ENCODE results near the gene SLC36A3. TPM values are rescaled to one million over a fixed set of nuclear protein-coding genes. Genes with fewer than 3 reads are reported as not detected.

Gene SLC36A3
- total and polyA plus RNA-seq, 2 of the 8 experiments (the other 6 are each of a cell fraction or from before 2014, with no cell fraction given) = not detected

DNA sequence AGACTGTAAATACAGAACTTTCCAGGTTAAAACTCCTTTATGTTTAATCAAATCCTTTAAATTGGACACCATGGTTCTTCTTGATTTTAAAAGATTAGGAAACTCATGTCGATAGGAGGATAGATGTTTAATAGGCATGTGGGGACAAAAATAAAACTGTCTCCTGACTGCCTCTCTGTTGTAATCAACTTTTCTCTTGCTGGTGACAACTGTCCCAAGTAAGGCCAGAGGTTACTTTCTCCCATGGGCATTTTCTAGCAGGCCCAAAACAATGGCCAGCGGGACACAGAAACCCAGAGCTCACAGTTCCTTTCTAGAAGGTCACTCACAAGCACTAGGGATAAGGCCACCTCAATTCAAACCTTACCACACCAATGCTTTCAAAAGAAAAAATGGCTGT is 29.3 kb upstream of the SLC36A3 start:
- H3K18ac ChIP-seq (ENCODE audit: extremely low read depth, low read length) = no peak overlapping the region
- H3K27ac ChIP-seq (ENCODE audit: low read depth, low read length) = no peak overlapping the region
- DNase-seq (ENCODE audit: low read depth in 1 of 2, low spot score in 2 of 2) (no peak), FAIRE-seq (no peak)
- H4K8ac ChIP-seq (ENCODE audit: extremely low read depth, insufficient read depth, low read length) = no peak overlapping the region
- 93% methylated on average over 2 of the region's 2 CpGs; no CpG with 5 or more reads in 1 of the 2 experiments for WGBS, 2 experiments (ENCODE audit: extremely low coverage in 1 of 2, insufficient coverage in 1 of 2, insufficient read length in 1 of 2, insufficient replicate concordance in 2 of 2, low coverage in 1 of 2, low lambda C conversion rate in 2 of 2, missing lambda C conversion rate in 1 of 2)
- H3K23ac ChIP-seq (ENCODE audit: insufficient read length) = no peak overlapping the region
- no peaks in the 10 kb centered on the region for H3K27me3 ChIP-seq (replicated peaks in 1 of 4; ENCODE audit: control insufficient read depth in 3 of 4, extremely low read depth in 1 of 4, insufficient read depth in 3 of 4, low read length in 3 of 4)
- no peak overlapping the region for H4K5ac ChIP-seq (ENCODE audit: insufficient read length, low read depth, low read length)
- no peaks in the 10 kb centered on the region for H4K20me1 ChIP-seq (replicated peaks in 1 of 2; ENCODE audit: control insufficient read depth in 1 of 2, insufficient read depth in 2 of 2, low read length in 2 of 2)
- H3K4me2 ChIP-seq (ENCODE audit: insufficient read depth in 1 of 2, low read depth in 2 of 2, low read length in 2 of 2) = no peak overlapping the region
- no peaks in the 10 kb centered on the region for H3K36me3 ChIP-seq (ENCODE audit: control insufficient read depth in 2 of 4, insufficient read depth in 4 of 4, low read length in 3 of 4)
- no peak overlapping the region for H3K14ac ChIP-seq (ENCODE audit: insufficient read length)
- H3K23me2 ChIP-seq (ENCODE audit: low read depth, low read length) = no peaks in the 10 kb centered on the region
- H4K91ac ChIP-seq (replicated peaks; ENCODE audit: insufficient read length, low read length) = no peak overlapping the region
- no peaks in the 10 kb centered on the region for H3K4me1 ChIP-seq (replicated peaks in 1 of 4; ENCODE audit: control insufficient read depth in 3 of 4, insufficient read depth in 4 of 4, low read length in 3 of 4)
- no peak overlapping the region for H2BK12ac ChIP-seq (ENCODE audit: low read depth, low read length)
- no peaks in the 10 kb centered on the region for H3K79me1 ChIP-seq (ENCODE audit: low read depth, low read length)
- no peaks in the 10 kb centered on the region for H3K9me3 ChIP-seq (ENCODE audit: insufficient read depth in 2 of 2, low read depth in 1 of 2, low read length in 1 of 2)
- ChIA-PET CTCF (ENCODE audit: partially characterized antibody) (interaction anchor here (0.5 to 1.6 kb wide), 4 partner anchors 14 to 67 kb away, joined by 3 to 7 read pairs (median 4); partner anchors contain the start of gene SLC36A2), POLR2A (ENCODE audit: partially characterized antibody) (no interaction called here)
- H2BK20ac ChIP-seq (ENCODE audit: low read length) = no peak overlapping the region
- no peak overlapping the region for H3K4ac ChIP-seq (replicated peaks; ENCODE audit: insufficient read length, low read depth, low read length)
- no peak overlapping the region for H3K4me3 ChIP-seq (ENCODE audit: extremely low read depth in 1 of 4, insufficient read depth in 2 of 4, low read depth in 3 of 4, low read length in 4 of 4)
- H2BK15ac ChIP-seq (ENCODE audit: low read length) = no peak overlapping the region
- H3K79me2 ChIP-seq (ENCODE audit: control insufficient read depth in 1 of 2, insufficient read depth in 2 of 2, low read length in 2 of 2) = no peaks in the 10 kb centered on the region
- H2BK120ac ChIP-seq (replicated peaks; ENCODE audit: low read depth, low read length) = no peak overlapping the region
- no peak overlapping the region for H2AFZ ChIP-seq (ENCODE audit: low read length)
- H2AK5ac ChIP-seq (ENCODE audit: low read depth, low read length) = no peak overlapping the region
- no peak overlapping the region for H3K56ac ChIP-seq (replicated peaks; ENCODE audit: insufficient read length, low read depth, low read length)
- H2BK5ac ChIP-seq (ENCODE audit: low read depth, low read length) = no peak overlapping the region
- H3K9ac ChIP-seq (replicated peaks in 1 of 4; ENCODE audit: extremely low read depth in 1 of 4, low read depth in 3 of 4, low read length in 3 of 4) = no peak overlapping the region
- TF ChIP-seq MAX (IDR thresholded peaks at IDR 0.05) (no peak), RBBP5 (IDR thresholded peaks at IDR 0.05; ENCODE audit: borderline replicate concordance, low read depth, low read length) (no peak), ZNF274 (IDR thresholded peaks at IDR 0.05; ENCODE audit: borderline replicate concordance, extremely low read depth, low read length) (no peak), EP300 (IDR thresholded peaks at IDR 0.05; ENCODE audit: borderline replicate concordance in 1 of 2, low read depth in 2 of 2, low read length in 2 of 2) (no peak), CREB1 (IDR thresholded peaks at IDR 0.05) (no peak), GTF2F1 (IDR thresholded peaks at IDR 0.05; ENCODE audit: borderline replicate concordance, low read depth, low read length) (no peak)

Data from H1 (cell line).